GM18873 (cell line): ENCODE results near the gene ARHGAP26.

Experiments used
- ATAC-seq: cut with Tn5 transposase; IDR thresholded peaks from one replicate; pipeline ENCODE4 v1.9.1; 2021; ENCODE audit warnings: mild to moderate bottlenecking, moderate library complexity, moderate number of reproducible peaks; ENCODE audit not compliant: unreplicated experiment, low FRiP score

The ARHGAP26 gene

GRCh38 chr5:143263272-143263810, 493.2 kb downstream of the ARHGAP26 start:
- no peak for ATAC-seq

- ATAC-seq: no peak
These were observed 495.8 kb downstream of the ARHGAP26 start for GRCh38 chr5:143265995-143266394.

DNA sequence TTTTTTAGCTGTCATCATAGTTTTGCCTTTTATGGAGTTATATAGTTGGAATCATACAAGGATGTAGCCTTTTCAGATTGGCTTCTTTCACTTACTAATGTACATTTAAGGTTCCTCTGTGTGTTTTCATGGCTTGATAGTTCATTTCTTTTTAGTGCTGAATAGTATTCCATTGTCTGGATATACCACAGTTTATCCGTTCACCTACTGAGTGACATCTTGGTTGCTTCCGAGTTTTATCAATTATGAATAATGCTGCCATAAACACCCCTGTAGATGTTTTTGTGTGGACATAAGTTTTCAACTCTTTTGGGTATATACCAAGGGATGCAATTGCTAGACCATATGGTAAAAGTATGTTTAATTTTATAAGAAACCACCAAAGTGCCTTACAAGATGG, 497.0 kb downstream of the ARHGAP26 start:
- no peak for ATAC-seq

DNA sequence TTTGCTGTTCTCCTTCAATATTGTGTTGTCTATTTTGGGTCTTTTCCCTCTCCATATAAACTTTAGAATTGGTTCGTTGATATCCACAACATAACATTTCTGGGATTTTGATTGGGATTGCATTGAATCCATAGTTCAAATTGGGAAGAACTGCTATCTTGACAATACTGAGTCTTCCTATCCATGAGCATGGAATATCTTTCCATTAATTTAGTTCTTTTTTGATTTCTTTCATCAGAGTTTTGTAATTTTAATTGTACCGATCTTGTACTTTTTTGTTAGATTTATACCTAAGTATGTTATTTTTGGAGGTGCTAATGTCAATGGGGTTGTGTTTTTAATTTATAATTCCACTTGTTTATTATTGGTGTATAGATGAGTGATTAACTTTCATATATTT, 498.2 kb downstream of the ARHGAP26 start:
- no peak for ATAC-seq

GRCh38 chr5:143271431-143271830, 501.3 kb downstream of the ARHGAP26 start:
- no peak for ATAC-seq

DNA sequence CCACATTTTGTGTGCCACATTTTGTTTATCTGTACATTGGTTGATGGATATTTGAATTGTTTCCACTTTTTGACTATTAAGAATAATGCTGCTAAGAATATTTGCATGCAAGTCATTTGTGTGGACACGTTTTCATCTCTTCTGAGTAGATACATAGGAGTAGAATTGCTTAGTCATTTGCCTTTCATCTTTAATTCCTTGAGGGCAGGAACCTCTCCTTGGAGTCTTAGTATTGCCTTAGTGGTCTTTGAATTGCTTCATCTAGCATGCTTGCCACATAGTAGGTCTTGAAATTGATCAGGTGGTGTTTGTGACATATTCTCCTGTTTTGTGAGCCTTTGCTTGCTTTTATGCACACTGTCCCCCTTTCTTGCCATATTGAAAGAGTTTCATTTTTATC, 504.8 kb downstream of the ARHGAP26 start:
- no peak for ATAC-seq

- no peak for ATAC-seq
These were observed 505.6 kb downstream of the ARHGAP26 start for GRCh38 chr5:143275512-143276363.

DNA sequence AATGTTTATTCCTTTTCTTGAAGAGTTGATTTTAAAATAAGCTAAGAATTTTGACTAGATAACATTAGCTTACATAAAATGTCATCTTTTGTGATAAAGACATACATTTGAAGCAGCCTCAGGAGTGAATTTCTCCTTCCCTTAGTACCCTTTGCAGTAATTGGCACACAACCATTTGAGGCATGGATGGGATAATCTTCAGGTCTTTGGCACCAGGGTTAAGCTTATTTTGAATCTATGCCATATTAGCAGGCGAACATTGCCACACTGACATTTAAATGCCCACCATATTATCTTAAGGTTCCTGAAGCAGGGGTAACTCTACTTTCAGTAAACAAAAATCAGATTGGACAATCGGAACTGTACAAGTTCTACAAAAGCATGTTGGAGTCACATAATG, 507.4 kb downstream of the ARHGAP26 start:
- ATAC-seq: no peak
